ENCODE results near the gene CCDC152.

GRCh38 chr5:42808888-42809611 lies 52.4 kb downstream of the CCDC152 start:
- TF ChIP-seq CTCF (conservative IDR thresholded peaks at IDR 0.05; ENCODE audit: low read depth, low read length), result no peak
- TF ChIP-seq EZH2phosphoT487 (IDR thresholded peaks at IDR 0.05; ENCODE audit: borderline replicate concordance, low read length), result no peak
